IMR-90 (cell line): ENCODE data around the gene UBE2E2.

ENCODE experiments used
- BHLHE40 ChIP-seq: fragments of 150-350 bp; IDR thresholded peaks from 2 replicates; pipeline ENCODE4 v1.6.1; 2016; ENCODE audit warnings: mild to moderate bottlenecking, low read depth, low read length
- ELK1 ChIP-seq: fragments of 150-350 bp; IDR thresholded peaks from 2 replicates; pipeline ENCODE4 v1.6.1; 2016; ENCODE audit warnings: low read depth, mild to moderate bottlenecking, low read length, moderate library complexity, borderline replicate concordance
- FOS ChIP-seq: fragments of 150-350 bp; IDR thresholded peaks from 2 replicates; pipeline ENCODE4 v1.6.1; 2016; ENCODE audit warnings: low read depth, low read length
- MAFK ChIP-seq: IDR thresholded peaks from 2 replicates; pipeline ENCODE4 v1.6.1; 2012; ENCODE audit warnings: low read depth, low read length, improper control_type of control experiment
- POLR2A ChIP-seq: IDR thresholded peaks from 2 replicates; pipeline ENCODE4 v1.6.1; 2012; ENCODE audit warnings: mild to moderate bottlenecking, low read depth, low read length
- RAD21 ChIP-seq: IDR thresholded peaks from 2 replicates; pipeline ENCODE4 v1.6.1; 2012; ENCODE audit warnings: low read length, improper control_type of control experiment
- RCOR1 ChIP-seq: IDR thresholded peaks from 2 replicates; pipeline ENCODE4 v1.6.1; 2012; ENCODE audit warnings: mild to moderate bottlenecking, low read length, improper control_type of control experiment; ENCODE audit not compliant: insufficient replicate concordance
- RFX5 ChIP-seq: IDR thresholded peaks from 2 replicates; pipeline ENCODE4 v1.8.0; 2012; ENCODE audit warnings: low read depth, mild to moderate bottlenecking, low read length, moderate library complexity
- SMC3 ChIP-seq: fragments of 150-350 bp; IDR thresholded peaks from 2 replicates; pipeline ENCODE4 v1.6.1; 2016; ENCODE audit warnings: low read depth, mild to moderate bottlenecking, antibody characterized with exemption, low read length, moderate library complexity
- TF ChIP-seq, protein P1 (sequence below): conservative IDR thresholded peaks from 2 replicates; pipeline ENCODE4 v1.5.1; 2012; ENCODE audit warnings: mild to moderate bottlenecking, low read depth, low read length, improper control_type of control experiment
- TF ChIP-seq, protein P2 (sequence below): fragments of 150-350 bp; IDR thresholded peaks from 2 replicates; pipeline ENCODE4 v1.6.1; 2017; ENCODE audit warnings: mild to moderate bottlenecking, antibody characterized with exemption, low read length, low read depth

GRCh38 chr3:23193831-23194230 lies 9.3 kb upstream of the UBE2E2 start:
- TF ChIP-seq, protein P1, sequence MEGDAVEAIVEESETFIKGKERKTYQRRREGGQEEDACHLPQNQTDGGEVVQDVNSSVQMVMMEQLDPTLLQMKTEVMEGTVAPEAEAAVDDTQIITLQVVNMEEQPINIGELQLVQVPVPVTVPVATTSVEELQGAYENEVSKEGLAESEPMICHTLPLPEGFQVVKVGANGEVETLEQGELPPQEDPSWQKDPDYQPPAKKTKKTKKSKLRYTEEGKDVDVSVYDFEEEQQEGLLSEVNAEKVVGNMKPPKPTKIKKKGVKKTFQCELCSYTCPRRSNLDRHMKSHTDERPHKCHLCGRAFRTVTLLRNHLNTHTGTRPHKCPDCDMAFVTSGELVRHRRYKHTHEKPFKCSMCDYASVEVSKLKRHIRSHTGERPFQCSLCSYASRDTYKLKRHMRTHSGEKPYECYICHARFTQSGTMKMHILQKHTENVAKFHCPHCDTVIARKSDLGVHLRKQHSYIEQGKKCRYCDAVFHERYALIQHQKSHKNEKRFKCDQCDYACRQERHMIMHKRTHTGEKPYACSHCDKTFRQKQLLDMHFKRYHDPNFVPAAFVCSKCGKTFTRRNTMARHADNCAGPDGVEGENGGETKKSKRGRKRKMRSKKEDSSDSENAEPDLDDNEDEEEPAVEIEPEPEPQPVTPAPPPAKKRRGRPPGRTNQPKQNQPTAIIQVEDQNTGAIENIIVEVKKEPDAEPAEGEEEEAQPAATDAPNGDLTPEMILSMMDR: no peak
- TF ChIP-seq POLR2A: no peak
- no peak for TF ChIP-seq MAFK
- no peak for TF ChIP-seq FOS
- TF ChIP-seq RAD21: no peak
- no peak for TF ChIP-seq BHLHE40
- no peak for TF ChIP-seq RCOR1
- TF ChIP-seq SMC3: no peak
- TF ChIP-seq RFX5: no peak
- TF ChIP-seq, protein P2, sequence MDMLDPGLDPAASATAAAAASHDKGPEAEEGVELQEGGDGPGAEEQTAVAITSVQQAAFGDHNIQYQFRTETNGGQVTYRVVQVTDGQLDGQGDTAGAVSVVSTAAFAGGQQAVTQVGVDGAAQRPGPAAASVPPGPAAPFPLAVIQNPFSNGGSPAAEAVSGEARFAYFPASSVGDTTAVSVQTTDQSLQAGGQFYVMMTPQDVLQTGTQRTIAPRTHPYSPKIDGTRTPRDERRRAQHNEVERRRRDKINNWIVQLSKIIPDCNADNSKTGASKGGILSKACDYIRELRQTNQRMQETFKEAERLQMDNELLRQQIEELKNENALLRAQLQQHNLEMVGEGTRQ: no peak
- TF ChIP-seq ELK1: no peak
